Activated CD4-positive, alpha-beta T cell treated with anti-CD3 and anti-CD28 coated beads, Interleukin-2, amount 10 ng/mL, durations not matched to agents 24 days and 14 days (primary cell): Measurements from ENCODE around the gene FAM110D. TPM values are rescaled to one million over a fixed set of nuclear protein-coding genes. Genes with fewer than 3 reads are reported as not detected.

Experiments
- DNase-seq: peaks from one replicate; pipeline ENCODE4 v3.0.0; 2022
- H3K27ac Mint-ChIP-seq: one replicate; pipeline ENCODE4 v1.8.0; 2022; ENCODE audit warnings: mild to moderate bottlenecking, mixed read lengths
- H3K27me3 Mint-ChIP-seq: one replicate; pipeline ENCODE4 v1.8.0; 2022; ENCODE audit warnings: mixed read lengths
- H3K36me3 Mint-ChIP-seq: one replicate; pipeline ENCODE4 v1.8.0; 2022; ENCODE audit warnings: low read depth, mild to moderate bottlenecking, mixed read lengths
- H3K4me1 Mint-ChIP-seq: one replicate; pipeline ENCODE4 v1.8.0; 2021; ENCODE audit warnings: mixed read lengths
- H3K4me3 Mint-ChIP-seq: one replicate; pipeline ENCODE4 v1.8.0; 2022; ENCODE audit warnings: mild to moderate bottlenecking, moderate library complexity, mixed read lengths
- H3K9me3 Mint-ChIP-seq: one replicate; pipeline ENCODE4 v1.8.0; 2021; ENCODE audit warnings: mixed read lengths
- intact Hi-C: fragments of 100-400 bp; cut with micrococcal nuclease; formaldehyde crosslinking; loops from one replicate; pipeline ENCODE4 v1.15.1; 2023
- total RNA-seq: library from RNA; stranded (reverse); gene quantifications from 2 replicates; pipeline ENCODE4 v1.2.3, GENCODE V29; 2022

Gene FAM110D
- total RNA-seq, 1 donor from 2014 or later: 0.07 TPM

DNA sequence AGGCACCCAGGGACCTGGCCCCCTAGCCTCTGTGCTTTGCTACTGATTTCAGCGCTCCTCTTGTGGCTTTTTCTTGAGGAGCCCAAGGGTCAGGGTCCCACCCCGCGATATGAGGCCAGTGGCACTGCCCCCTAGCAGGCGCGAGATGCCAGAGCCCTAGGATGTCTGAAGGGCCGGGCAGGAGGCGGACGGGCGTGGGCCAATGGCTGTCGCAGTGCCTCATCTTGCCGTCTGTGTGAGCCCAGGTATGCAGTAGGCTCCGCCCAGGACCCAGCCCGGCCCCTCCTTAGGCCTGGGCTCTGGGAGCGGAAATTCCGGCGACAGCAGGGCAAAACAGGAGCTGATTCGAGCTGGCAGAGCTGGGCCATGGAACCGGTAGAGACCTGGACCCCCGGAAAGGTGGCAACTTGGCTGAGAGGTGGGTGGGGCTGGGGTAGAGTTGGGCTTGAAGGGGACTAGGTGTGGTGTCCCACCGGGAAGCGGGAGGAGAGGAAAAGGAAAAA, 18.4 kb downstream of the FAM110D start, which contains the start of gene CNKSR1:
Gene CNKSR1 (plus strand): TSS at position 310 of the 503 bp plus-strand sequence. CDS start 57 bp downstream, at position 367.
- Mint-ChIP-seq H3K4me3 (peak within 1 kb of the TSS; percentile 68), H3K9me3 (no peaks in the 10 kb centered on the region), H3K4me1 (peaks cover 8% of the 10 kb centered on the region), H3K36me3 (no peaks in the 10 kb centered on the region), H3K27me3 (no peaks in the 10 kb centered on the region), H3K27ac (peak within 1 kb of the TSS; percentile 29)
- intact Hi-C loops: no loop called here
- no peak for DNase-seq

DNA sequence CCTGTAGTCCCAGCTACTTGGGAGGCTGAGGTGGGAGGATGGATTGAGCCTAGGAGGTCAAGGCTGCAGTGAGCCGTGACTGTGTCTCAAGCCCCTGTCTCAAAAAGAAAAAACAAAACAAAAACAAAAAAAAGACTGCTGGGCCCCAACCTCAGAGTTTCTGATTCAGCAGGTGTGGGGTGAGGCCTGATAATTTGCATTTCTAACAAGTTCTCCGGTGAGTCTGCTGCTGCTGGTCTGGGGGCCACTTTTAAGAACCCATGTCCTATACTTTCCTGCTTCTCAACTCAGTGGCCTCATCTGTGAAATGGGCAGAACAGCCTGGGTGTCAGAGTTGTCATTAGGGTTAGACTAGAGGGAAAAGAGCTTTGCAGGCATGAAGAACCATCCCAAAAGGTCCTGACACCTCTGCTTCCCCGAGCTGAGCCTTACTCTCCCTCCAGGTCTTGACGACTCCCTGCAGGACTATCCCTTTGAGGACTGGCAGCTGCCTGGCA, 21.2 kb downstream of the FAM110D start:
- H3K36me3 Mint-ChIP-seq: no peaks in the 10 kb centered on the region
- H3K4me3 Mint-ChIP-seq: no peak overlapping the region
- intact Hi-C loops: no loop called here
- H3K27me3 Mint-ChIP-seq: no peaks in the 10 kb centered on the region
- no peaks in the 10 kb centered on the region for H3K9me3 Mint-ChIP-seq
- DNase-seq: no peak
- H3K4me1 Mint-ChIP-seq: peaks cover 6% of the 10 kb centered on the region
- no peak overlapping the region for H3K27ac Mint-ChIP-seq

DNA sequence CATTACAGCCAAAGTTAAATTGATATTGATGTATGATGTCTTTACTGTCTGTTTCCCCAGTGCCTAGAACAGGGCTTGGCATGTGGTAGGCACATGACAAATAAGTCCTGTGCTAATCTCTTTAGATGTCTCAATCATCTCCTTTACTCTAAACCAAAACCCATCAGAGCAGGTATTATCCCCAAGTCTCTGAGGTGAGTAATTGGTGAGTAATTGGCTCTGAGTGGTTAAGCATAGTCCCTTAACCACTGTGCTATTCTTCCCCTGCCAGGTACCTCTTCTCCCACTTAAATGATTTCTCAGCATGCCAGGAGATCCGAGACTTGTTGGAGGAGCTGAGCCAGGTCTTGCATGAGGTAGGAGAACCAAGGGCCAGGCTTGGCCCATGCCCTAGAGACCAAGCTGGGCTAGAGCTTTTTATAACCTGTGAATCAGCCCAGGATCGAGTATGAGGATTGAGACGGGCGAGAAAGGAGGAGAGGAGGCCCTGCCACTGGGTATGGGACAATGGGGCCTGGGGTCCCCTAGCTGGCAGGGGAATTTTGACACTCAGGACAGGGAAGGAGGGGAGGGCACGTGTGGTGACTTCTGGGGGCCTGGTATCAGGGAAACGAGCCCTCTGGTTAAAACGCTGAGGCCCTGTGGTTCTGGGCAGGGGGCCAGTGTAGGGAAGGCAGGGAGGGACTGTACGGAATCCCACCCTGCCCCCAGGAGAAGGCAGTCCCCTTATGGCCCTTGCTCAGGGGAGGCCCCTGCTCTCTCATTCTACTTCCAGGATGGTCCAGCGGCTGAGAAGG, 22.9 kb downstream of the FAM110D start:
- no peaks in the 10 kb centered on the region for H3K36me3 Mint-ChIP-seq
- intact Hi-C loops: no loop called here

DNA sequence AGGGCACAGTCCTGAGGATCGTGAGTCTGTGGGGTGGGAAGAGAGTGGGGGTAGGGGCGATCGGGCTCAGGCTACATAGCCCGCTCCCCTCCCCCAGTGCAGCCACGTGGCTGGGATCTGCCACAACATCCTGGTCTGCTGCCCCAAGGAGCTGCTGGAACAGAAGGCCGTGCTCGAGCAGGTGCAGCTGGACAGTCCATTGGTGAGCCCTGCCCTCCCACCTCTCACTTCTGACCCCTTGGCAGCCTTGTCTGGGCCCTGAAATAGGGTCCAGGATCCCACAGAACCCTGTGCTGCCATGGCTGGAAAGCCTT, 23.5 kb downstream of the FAM110D start:
- intact Hi-C loops: no loop called here
- no peaks in the 10 kb centered on the region for H3K27me3 Mint-ChIP-seq
- peaks cover 6% of the 10 kb centered on the region for H3K4me1 Mint-ChIP-seq
- no peaks in the 10 kb centered on the region for H3K9me3 Mint-ChIP-seq
- no peak overlapping the region for H3K4me3 Mint-ChIP-seq
- no peaks in the 10 kb centered on the region for H3K36me3 Mint-ChIP-seq
- DNase-seq: no peak
- H3K27ac Mint-ChIP-seq: no peak overlapping the region

More for the DNA sequence above, 22.9 kb downstream of the FAM110D start:
- Mint-ChIP-seq H3K9me3 (no peaks in the 10 kb centered on the region), H3K4me3 (no peak overlapping the region), H3K4me1 (peaks cover 6% of the 10 kb centered on the region), H3K27me3 (no peaks in the 10 kb centered on the region), H3K27ac (no peak overlapping the region)
- no peak for DNase-seq

DNA sequence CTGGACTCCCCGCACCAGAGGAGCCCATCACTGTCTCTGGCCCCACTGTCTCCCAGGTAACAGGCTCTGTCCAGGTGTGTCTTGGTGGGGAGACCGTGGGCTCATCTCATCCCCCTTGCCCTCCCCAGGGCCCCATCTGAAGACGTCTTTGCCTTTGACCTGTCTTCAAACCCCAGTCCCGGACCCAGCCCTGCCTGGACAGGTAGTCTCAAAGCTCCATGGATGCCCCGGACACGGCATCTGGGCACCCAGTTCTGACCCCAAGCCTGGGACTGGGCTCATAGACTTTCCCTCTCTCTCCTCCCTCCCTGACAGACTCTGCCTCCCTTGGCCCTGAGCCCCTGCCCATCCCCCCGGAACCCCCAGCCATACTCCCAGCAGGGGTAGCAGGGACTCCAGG, 25.2 kb downstream of the FAM110D start:
- Mint-ChIP-seq H3K4me3 (no peak overlapping the region), H3K9me3 (no peaks in the 10 kb centered on the region), H3K4me1 (peaks cover 4% of the 10 kb centered on the region), H3K27ac (no peak overlapping the region), H3K27me3 (no peaks in the 10 kb centered on the region), H3K36me3 (no peaks in the 10 kb centered on the region)
- DNase-seq: no peak
- intact Hi-C loops: no loop called here

DNA sequence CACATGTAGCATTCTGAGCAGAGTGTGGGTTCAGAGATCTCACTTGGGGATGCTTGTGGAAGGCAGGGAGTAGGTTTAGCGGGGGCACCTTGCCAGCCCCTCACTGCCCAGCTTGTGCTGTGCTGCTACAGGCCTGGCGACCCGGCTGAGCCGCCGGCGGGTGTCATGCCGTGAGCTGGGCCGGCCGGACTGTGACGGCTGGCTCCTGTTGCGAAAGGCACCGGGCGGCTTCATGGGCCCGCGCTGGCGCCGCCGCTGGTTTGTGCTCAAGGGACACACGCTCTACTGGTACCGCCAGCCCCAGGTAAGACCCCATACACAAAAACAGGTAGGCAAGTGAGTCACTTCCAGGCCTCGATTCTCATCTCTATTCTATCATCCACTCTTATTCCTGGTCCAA, 26.0 kb downstream of the FAM110D start:
- peaks cover 4% of the 10 kb centered on the region for H3K4me1 Mint-ChIP-seq
- DNase-seq: no peak
- H3K4me3 Mint-ChIP-seq: no peak overlapping the region
- H3K27me3 Mint-ChIP-seq: no peaks in the 10 kb centered on the region
- H3K27ac Mint-ChIP-seq: no peak overlapping the region
- H3K36me3 Mint-ChIP-seq: no peaks in the 10 kb centered on the region
- H3K9me3 Mint-ChIP-seq: no peaks in the 10 kb centered on the region
- intact Hi-C loops: no loop called here

DNA sequence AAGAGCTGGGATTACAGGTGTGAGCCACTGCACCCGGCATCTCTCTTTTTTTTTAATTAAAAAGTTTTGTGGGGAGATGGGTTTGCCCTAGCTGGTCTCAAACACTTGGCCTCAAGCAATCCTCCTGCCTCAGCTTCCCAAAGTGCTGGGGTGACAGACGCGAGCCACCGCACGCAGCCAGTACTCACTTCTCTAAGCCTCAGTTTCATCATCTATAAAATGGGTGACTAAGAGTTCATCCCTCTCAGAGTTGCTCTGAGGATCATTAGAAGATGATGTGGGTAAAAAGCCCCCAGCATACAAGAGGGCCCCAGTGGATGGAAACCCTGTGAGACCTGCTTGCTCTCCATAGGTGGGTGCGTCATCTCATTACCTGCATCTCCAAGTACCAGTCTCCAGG, 29.0 kb downstream of the FAM110D start:
- Mint-ChIP-seq H3K4me3 (no peak overlapping the region), H3K4me1 (peaks cover 13% of the 10 kb centered on the region), H3K27ac (no peak overlapping the region), H3K9me3 (peaks cover 4% of the 10 kb centered on the region), H3K36me3 (no peaks in the 10 kb centered on the region), H3K27me3 (no peaks in the 10 kb centered on the region)
- intact Hi-C loops: no loop called here
- no peak for DNase-seq

DNA sequence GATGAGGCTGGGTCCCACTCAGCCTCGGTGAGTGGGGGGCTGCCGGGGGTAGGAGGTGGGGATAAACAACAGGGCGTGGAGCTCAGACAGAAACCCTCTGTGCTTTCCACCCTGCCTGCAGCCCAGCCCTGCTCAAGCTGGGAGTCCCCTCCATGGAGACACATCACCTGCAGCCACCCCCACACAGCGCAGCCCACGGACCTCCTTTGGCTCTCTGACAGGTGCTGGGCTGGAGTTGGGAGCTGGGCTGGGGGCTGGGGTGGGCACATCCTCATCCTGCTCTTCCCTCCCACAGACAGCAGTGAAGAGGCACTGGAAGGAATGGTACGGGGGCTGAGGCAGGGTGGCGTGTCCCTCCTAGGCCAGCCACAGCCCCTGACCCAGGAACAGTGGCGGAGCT, 29.6 kb downstream of the FAM110D start:
- peaks cover 4% of the 10 kb centered on the region for H3K9me3 Mint-ChIP-seq
- H3K4me1 Mint-ChIP-seq: peaks cover 18% of the 10 kb centered on the region

DNA sequence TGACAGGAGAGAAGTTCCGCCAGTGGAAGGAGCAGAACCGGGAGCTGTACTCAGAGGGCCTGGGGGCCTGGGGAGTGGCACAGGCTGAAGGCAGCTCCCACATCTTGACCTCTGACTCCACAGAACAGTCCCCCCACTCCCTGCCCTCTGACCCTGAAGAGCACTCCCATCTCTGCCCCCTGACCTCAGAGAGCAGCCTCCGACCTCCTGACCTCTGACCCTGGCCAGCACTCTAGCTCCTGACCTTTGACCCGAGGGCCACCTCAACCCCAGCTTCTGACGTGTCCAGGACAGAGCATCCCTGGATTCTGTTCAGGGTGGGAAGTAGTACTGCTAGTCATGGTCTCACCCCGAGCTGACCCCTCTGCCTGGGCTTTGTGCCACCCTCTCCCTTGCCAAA, 30.5 kb downstream of the FAM110D start:
- H3K27me3 Mint-ChIP-seq: no peaks in the 10 kb centered on the region
- peaks cover 24% of the 10 kb centered on the region for H3K4me1 Mint-ChIP-seq
- H3K36me3 Mint-ChIP-seq: no peaks in the 10 kb centered on the region
- no peak overlapping the region for H3K27ac Mint-ChIP-seq
- H3K9me3 Mint-ChIP-seq: peaks cover 4% of the 10 kb centered on the region
- intact Hi-C loops: no loop called here
- H3K4me3 Mint-ChIP-seq: no peak overlapping the region
- DNase-seq: no peak

More for the DNA sequence above, 29.6 kb downstream of the FAM110D start:
- Mint-ChIP-seq H3K27ac (no peak overlapping the region), H3K36me3 (no peaks in the 10 kb centered on the region), H3K4me3 (no peak overlapping the region), H3K27me3 (no peaks in the 10 kb centered on the region)
- no peak for DNase-seq
- intact Hi-C loops: no loop called here

DNA sequence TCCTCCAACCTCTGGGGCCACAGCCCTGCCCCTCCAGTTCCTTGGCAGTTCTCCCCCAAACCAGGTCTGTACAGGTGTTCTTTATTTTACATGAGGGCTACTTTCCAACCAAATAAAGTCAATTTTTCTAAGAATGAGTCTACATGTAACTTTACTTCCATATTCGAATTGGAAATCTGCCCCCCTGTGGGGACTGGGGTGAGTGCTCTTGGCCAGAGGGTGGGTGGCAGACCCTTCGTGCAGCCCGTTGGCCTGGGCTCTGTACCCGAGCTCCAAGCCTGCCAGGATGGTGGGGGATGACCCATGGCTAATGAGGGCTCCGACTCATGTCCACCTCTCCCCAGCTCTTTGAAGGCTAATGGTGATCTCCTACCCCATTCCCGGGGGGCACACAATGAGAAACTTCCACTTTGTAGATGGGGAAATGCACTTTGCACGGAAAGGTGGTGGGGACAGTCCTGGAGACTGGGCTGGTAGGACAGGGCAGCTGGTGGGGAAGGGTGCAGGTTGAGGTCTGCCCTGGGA, 30.9 kb downstream of the FAM110D start:
- intact Hi-C loops: no loop called here
- H3K4me3 Mint-ChIP-seq: no peak overlapping the region

DNA sequence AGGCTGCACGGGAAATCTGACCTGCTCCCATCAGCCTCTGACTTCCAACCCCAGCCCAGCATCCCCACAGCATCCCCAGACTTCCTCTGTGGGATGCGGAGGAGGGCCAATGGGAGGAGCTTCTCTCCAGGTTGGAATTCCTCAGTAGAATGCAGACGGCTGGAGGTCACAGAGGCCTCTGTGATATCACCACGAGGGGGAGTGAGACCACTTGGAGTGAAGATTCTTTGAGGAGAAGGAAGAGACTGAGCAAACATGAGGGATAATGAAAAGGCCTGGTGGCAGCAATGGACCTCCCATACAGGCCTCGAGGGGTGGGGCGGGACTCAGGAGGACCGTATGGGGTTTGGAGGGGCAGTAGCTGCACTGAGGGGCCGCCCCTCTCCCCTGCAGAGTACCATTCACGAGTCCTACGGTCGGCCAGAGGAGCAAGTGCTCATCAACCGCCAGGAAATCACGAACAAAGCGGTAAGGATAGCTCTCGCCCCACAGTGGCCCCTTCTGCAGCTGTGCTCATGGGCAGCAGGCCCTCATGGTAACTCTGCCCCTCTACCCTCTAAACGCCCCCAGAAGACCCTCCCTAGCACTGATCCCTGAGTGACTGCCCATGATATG, 31.6 kb downstream of the FAM110D start, which contains the start of gene CATSPER4:
Gene CATSPER4 (plus strand): TSS at position 230 of the 615 bp plus-strand sequence. CDS start 26 bp downstream, at position 256.
- H3K4me1 Mint-ChIP-seq: peaks cover 24% of the 10 kb centered on the region

More for the DNA sequence above, 30.9 kb downstream of the FAM110D start:
- peaks cover 24% of the 10 kb centered on the region for H3K4me1 Mint-ChIP-seq
- no peaks in the 10 kb centered on the region for H3K36me3 Mint-ChIP-seq
- H3K27ac Mint-ChIP-seq: no peak overlapping the region
- no peak for DNase-seq
- H3K9me3 Mint-ChIP-seq: peaks cover 4% of the 10 kb centered on the region
- no peaks in the 10 kb centered on the region for H3K27me3 Mint-ChIP-seq

DNA sequence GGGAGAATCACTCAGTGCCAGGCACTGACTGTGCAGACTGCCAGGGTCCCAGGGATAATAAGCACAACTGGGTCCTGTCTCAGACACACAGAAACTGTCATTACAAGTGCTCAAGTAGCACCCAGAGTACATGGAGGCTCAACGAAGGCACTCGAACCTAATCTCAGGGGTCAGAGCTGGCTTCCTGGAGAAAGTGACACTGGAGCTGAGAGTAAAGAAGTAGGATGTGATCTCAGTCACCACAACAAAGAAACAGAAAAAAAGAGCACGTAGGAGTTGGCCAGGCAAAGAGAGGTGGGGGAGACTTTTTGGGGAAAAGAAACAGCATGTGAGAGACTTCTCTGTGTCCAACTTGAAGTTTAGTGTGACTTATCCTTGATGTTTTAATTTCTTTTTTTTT, 32.9 kb downstream of the FAM110D start:
- peaks cover 4% of the 10 kb centered on the region for H3K9me3 Mint-ChIP-seq
- peak overlapping the region; percentile 71 for H3K27ac Mint-ChIP-seq
- peak; percentile 82 for DNase-seq
- H3K36me3 Mint-ChIP-seq: no peaks in the 10 kb centered on the region
- intact Hi-C loops: no loop called here
- H3K4me1 Mint-ChIP-seq: peaks cover 24% of the 10 kb centered on the region
- peak overlapping the region; percentile 47 for H3K4me3 Mint-ChIP-seq
- peaks cover 4% of the 10 kb centered on the region for H3K27me3 Mint-ChIP-seq

More for the DNA sequence above, 31.6 kb downstream of the FAM110D start, which contains the start of gene CATSPER4:
- Mint-ChIP-seq H3K27me3 (peaks cover 2% of the 10 kb centered on the region), H3K27ac (no peak within 1 kb of the TSS), H3K36me3 (no peaks in the 10 kb centered on the region), H3K4me3 (peak within 1 kb of the TSS; percentile 47), H3K9me3 (peaks cover 4% of the 10 kb centered on the region)
- intact Hi-C loops: no loop called here
- DNase-seq: peak; percentile 57

DNA sequence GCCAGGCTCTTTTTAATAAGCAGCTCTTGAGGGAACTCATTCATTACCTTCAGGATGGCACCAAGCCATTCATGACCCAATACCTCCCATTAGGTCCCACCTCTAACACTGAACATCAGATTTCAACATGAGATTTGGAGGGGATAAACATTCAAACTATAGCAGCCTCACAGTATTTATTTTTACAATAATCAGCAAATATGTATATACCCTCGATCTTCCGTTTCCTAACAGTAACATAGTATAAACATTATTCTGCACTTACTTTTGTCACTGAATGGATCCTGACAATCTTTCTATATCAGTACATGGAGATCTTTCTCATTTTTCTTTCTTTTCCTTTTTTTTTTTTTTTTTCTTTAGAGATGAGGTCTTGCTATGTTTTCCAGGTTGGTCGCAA, 36.9 kb downstream of the FAM110D start:
- H3K27ac Mint-ChIP-seq: no peak overlapping the region
- DNase-seq: no peak
- peaks cover 29% of the 10 kb centered on the region for H3K4me1 Mint-ChIP-seq
- intact Hi-C loops: no loop called here
- no peaks in the 10 kb centered on the region for H3K36me3 Mint-ChIP-seq
- H3K4me3 Mint-ChIP-seq: no peak overlapping the region
- H3K9me3 Mint-ChIP-seq: peaks cover 4% of the 10 kb centered on the region
- peaks cover 6% of the 10 kb centered on the region for H3K27me3 Mint-ChIP-seq

DNA sequence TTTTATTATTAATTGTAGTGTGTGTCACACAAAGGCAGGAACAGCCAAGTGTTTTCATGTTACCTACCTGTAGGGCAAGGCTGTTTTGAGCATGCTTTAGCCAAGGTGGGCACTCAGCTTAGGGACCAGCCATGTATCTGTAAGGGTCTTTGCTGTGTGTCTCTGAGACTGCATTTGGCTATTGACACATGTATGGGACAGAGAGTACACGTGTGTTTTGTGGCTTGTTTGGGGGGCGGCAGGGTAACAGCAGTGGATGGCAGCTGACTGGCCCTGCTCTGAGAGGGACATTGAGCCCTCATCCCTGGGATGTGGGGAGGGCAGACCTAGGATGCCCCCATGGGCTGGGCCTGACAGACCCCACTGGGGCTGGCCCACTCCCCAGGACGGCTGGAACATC, 38.4 kb downstream of the FAM110D start:
- H3K4me3 Mint-ChIP-seq: no peak overlapping the region
- H3K36me3 Mint-ChIP-seq: no peaks in the 10 kb centered on the region
- DNase-seq: no peak
- peaks cover 6% of the 10 kb centered on the region for H3K27me3 Mint-ChIP-seq
- intact Hi-C loops: no loop called here
- H3K4me1 Mint-ChIP-seq: peaks cover 33% of the 10 kb centered on the region
- H3K9me3 Mint-ChIP-seq: no peaks in the 10 kb centered on the region
- no peak overlapping the region for H3K27ac Mint-ChIP-seq
